Measurements from ENCODE around the gene RPP14. TPM values are rescaled to one million over a fixed set of nuclear protein-coding genes. Genes with fewer than 3 reads are reported as not detected.

The RPP14 gene
- total RNA-seq, 2 experiments from 2014 or later = 17.7 to 19.7 TPM

DNA sequence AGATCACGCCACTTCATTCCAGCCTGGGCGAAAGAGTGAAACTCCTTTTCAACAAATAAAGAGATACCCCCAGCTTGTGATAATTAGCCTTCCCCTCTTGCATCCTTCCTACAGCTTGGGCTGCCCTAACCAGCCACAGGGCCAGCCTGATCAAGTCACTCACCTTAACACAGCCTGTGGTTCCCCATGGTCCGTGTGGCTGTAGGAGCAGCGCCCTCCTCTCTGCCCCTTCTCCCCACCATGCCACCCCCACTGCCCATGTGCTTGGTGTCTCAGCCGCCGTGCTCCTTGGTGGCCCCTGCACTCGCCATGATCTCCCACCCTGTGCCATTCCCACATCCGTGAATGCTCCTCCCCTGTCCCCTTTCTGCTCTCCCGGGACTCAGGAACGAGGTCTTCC lies 13.2 kb upstream of the RPP14 start:
- Mint-ChIP-seq H3K36me3 (ENCODE audit: low read depth) (peaks cover 7% of the 10 kb centered on the region), H3K9me3 (no peaks in the 10 kb centered on the region), H3K27me3 (no peaks in the 10 kb centered on the region), H3K4me3 (no peak overlapping the region), H3K4me1 (ENCODE audit: low read depth) (no peaks in the 10 kb centered on the region), H3K27ac (no peak overlapping the region)
- POLR2A ChIA-PET = no interaction called here
- CTCF ChIA-PET = no interaction called here
- intact Hi-C loops (cut with DNase I, micrococcal nuclease) = no loop called here
- Histone ChIP-seq H3K36me3 (ENCODE audit: insufficient read depth, low read length) (peaks cover 4% of the 10 kb centered on the region), H3K9me3 (ENCODE audit: control insufficient read depth in 1 of 2, insufficient read depth in 1 of 2, low read length in 2 of 2) (peaks cover 0 to 12% of the 10 kb centered on the region in 2 experiments), H3K27ac (ENCODE audit: low read depth in 1 of 2, low read length in 2 of 2) (no peak overlapping the region), H3K27me3 (ENCODE audit: control insufficient read depth in 1 of 2, insufficient read depth in 2 of 2, low read length in 2 of 2) (no peaks in the 10 kb centered on the region), H3K4me3 (ENCODE audit: low read length) (no peak overlapping the region), H3K4me1 (ENCODE audit: insufficient read depth, low read length) (no peaks in the 10 kb centered on the region)
- no peak for TF ChIP-seq CTCF (IDR thresholded peaks at IDR 0.05)
- ATAC-seq (ENCODE audit: poor library complexity) (no peak), DNase-seq (no peak)

DNA sequence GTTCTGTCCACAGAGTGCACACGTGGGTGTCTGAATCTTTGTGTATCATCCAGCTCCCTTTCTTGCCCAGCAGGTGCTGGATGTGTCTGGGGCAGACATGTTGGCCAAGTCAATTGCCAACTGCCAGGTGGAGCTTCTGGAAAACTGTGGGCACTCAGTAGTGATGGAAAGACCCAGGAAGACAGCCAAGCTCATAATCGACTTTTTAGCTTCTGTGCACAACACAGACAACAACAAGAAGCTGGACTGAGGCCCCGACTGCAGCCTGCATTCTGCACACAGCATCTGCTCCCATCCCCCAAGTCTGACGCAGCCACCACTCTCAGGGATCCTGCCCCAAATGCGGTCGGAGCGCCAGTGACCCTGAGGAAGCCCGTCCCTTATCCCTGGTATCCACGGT lies 12.5 kb upstream of the RPP14 start:
- Mint-ChIP-seq H3K27me3 (peaks cover 4% of the 10 kb centered on the region), H3K27ac (no peak overlapping the region), H3K4me3 (no peak overlapping the region)

GRCh38 chr3:58296269-58296668 lies 9.8 kb upstream of the RPP14 start:
- DNase-seq (no peak), ATAC-seq (ENCODE audit: poor library complexity) (no peak)
- H3K4me1 Mint-ChIP-seq (ENCODE audit: low read depth) = no peaks in the 10 kb centered on the region
- H3K4me3 Mint-ChIP-seq = no peak overlapping the region
- intact Hi-C loops (cut with DNase I, micrococcal nuclease) = no loop called here
- H3K27ac Mint-ChIP-seq = no peak overlapping the region
- ChIA-PET CTCF (no interaction called here), POLR2A (no interaction called here)
- no peaks in the 10 kb centered on the region for H3K36me3 ChIP-seq (ENCODE audit: insufficient read depth, low read length)
- H3K27me3 ChIP-seq (ENCODE audit: control insufficient read depth in 1 of 2, insufficient read depth in 2 of 2, low read length in 2 of 2) = peaks cover 19 to 20% of the 10 kb centered on the region in 2 experiments
- no peak for TF ChIP-seq CTCF (IDR thresholded peaks at IDR 0.05)
- H3K27ac ChIP-seq (ENCODE audit: low read depth in 1 of 2, low read length in 2 of 2) = no peak overlapping the region
- H3K9me3 ChIP-seq (ENCODE audit: control insufficient read depth in 1 of 2, insufficient read depth in 1 of 2, low read length in 2 of 2) = peaks cover 0 to 8% of the 10 kb centered on the region in 2 experiments
- no peak overlapping the region for H3K4me3 ChIP-seq (ENCODE audit: low read length)
- no peaks in the 10 kb centered on the region for H3K36me3 Mint-ChIP-seq (ENCODE audit: low read depth)
- peaks cover 23% of the 10 kb centered on the region for H3K27me3 Mint-ChIP-seq
- peaks cover 1% of the 10 kb centered on the region for H3K9me3 Mint-ChIP-seq
- no peaks in the 10 kb centered on the region for H3K4me1 ChIP-seq (ENCODE audit: insufficient read depth, low read length)

More for the DNA sequence above, 12.5 kb upstream of the RPP14 start:
- intact Hi-C loops (cut with DNase I, micrococcal nuclease) = no loop called here
- Mint-ChIP-seq H3K9me3 (no peaks in the 10 kb centered on the region), H3K36me3 (ENCODE audit: low read depth) (peaks cover under 1% of the 10 kb centered on the region), H3K4me1 (ENCODE audit: low read depth) (no peaks in the 10 kb centered on the region)
- Histone ChIP-seq H3K4me3 (ENCODE audit: low read length) (no peak overlapping the region), H3K27ac (ENCODE audit: low read depth in 1 of 2, low read length in 2 of 2) (no peak overlapping the region), H3K9me3 (ENCODE audit: control insufficient read depth in 1 of 2, insufficient read depth in 1 of 2, low read length in 2 of 2) (peaks cover 0 to 12% of the 10 kb centered on the region in 2 experiments), H3K27me3 (ENCODE audit: control insufficient read depth in 1 of 2, insufficient read depth in 2 of 2, low read length in 2 of 2) (peaks cover 3 to 5% of the 10 kb centered on the region in 2 experiments), H3K36me3 (ENCODE audit: insufficient read depth, low read length) (peaks cover 3% of the 10 kb centered on the region), H3K4me1 (ENCODE audit: insufficient read depth, low read length) (no peaks in the 10 kb centered on the region)
- DNase-seq (no peak), ATAC-seq (ENCODE audit: poor library complexity) (no peak)
- ChIA-PET POLR2A (no interaction called here), CTCF (no interaction called here)
- no peak for TF ChIP-seq CTCF (IDR thresholded peaks at IDR 0.05)
